Measurements from ENCODE around the gene KDM3B.

KDM3B gene

DNA sequence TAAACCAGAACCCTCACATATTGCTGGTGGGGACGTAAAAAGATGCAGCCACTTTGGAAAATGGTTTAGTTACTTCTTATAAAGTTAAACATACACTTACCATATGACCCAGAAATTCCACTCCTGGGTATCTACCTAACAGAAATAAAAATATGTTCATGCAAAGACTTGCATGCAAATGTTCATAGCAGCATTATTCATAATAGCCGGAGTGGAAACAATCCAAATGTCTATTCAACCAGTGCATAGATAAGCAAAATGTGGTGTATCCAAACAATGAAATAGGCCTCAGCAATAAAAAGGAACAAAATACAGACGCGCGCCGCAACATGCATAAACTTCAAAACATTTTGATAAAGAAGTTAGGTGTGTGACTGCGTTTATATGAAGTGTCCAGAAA is 124.4 kb downstream of the KDM3B start:
- H3K27ac ChIP-seq (ENCODE audit: low read depth, low read length), result no peak overlapping the region
- H3K4me1 ChIP-seq (ENCODE audit: control insufficient read depth, insufficient read depth, low read length, unreplicated experiment), result no peaks in the 10 kb centered on the region
- H3K79me2 ChIP-seq (ENCODE audit: control insufficient read depth, insufficient read depth, low read length, unreplicated experiment), result no peaks in the 10 kb centered on the region
- H3K36me3 ChIP-seq (ENCODE audit: insufficient read depth, low read length), result no peaks in the 10 kb centered on the region
- H3K27me3 ChIP-seq (ENCODE audit: insufficient read depth, low read length), result no peaks in the 10 kb centered on the region
- H2AFZ ChIP-seq (ENCODE audit: low read length, unreplicated experiment), result no peak overlapping the region
- no peak overlapping the region for H3K4me3 ChIP-seq (ENCODE audit: low read depth, low read length)

DNA sequence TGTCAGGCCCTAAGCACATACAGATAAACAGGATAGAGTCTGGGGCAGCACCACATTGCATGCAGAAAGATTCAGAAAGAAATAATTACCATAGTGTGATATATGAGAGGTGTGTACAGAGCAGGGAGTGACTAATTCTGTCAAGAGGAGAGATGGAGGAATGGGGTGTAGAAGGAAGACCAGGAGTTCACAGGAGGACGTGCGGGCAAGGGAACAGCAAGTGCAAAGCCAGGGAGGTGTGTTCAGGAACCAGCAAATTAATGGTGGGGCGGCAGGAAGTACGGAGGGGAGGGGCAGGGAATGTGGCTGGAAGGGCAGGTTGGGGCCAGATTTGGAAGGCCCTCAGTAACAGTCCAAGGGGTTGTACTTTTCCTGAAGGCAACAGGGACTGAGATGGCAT is 130.2 kb downstream of the KDM3B start:
- Histone ChIP-seq H3K4me1 (ENCODE audit: control insufficient read depth, insufficient read depth, low read length, unreplicated experiment) (peaks cover 3% of the 10 kb centered on the region), H3K36me3 (ENCODE audit: insufficient read depth, low read length) (no peaks in the 10 kb centered on the region), H3K79me2 (ENCODE audit: control insufficient read depth, insufficient read depth, low read length, unreplicated experiment) (no peaks in the 10 kb centered on the region), H2AFZ (ENCODE audit: low read length, unreplicated experiment) (no peak overlapping the region), H3K27me3 (ENCODE audit: insufficient read depth, low read length) (no peaks in the 10 kb centered on the region), H3K4me3 (ENCODE audit: low read depth, low read length) (no peak overlapping the region), H3K27ac (ENCODE audit: low read depth, low read length) (no peak overlapping the region)

All from ACC112 (cell line).